HepG2 (cell line): Measurements from ENCODE around the gene UBR4. TPM values are rescaled to one million over a fixed set of nuclear protein-coding genes. Genes with fewer than 3 reads are reported as not detected.

Experiments
- ARID4A ChIP-seq: sonication (generic); formaldehyde crosslinking; IDR thresholded peaks from 2 replicates; pipeline ENCODE4 v1.5.0; 2020; ENCODE audit warnings: mild to moderate bottlenecking, missing genetic modification reagents, borderline replicate concordance
- DPF2 ChIP-seq: sonication (generic); formaldehyde crosslinking; IDR thresholded peaks from 2 replicates; pipeline ENCODE4 v1.4.0; 2020; ENCODE audit warnings: mild to moderate bottlenecking, low read depth, missing genetic modification reagents, borderline replicate concordance
- HOXA5 ChIP-seq: sonication (generic); formaldehyde crosslinking; IDR thresholded peaks from 2 replicates; pipeline ENCODE4 v1.4.0; 2020; ENCODE audit warnings: missing genetic modification reagents
- NR2F1 ChIP-seq, 2 experiments: fragments of 450-650 bp in 1 of 2; formaldehyde crosslinking in 1 of 2; IDR thresholded peaks; 2 replicates each; pipeline versions ENCODE4 v1.5.0 to v1.6.1; 2016 to 2020; ENCODE audit warnings: mild to moderate bottlenecking in 1 of 2, missing compliant biosample characterization in 1 of 2, missing genetic modification reagents in 1 of 2, moderate library complexity in 1 of 2
- PITX1 ChIP-seq: sonication (generic); formaldehyde crosslinking; IDR thresholded peaks from 2 replicates; pipeline ENCODE4 v1.5.1; 2020; ENCODE audit warnings: mild to moderate bottlenecking, missing genetic modification reagents
- SALL1 ChIP-seq: sonication (generic); formaldehyde crosslinking; IDR thresholded peaks from 2 replicates; pipeline ENCODE4 v1.8.0; 2022; ENCODE audit warnings: mild to moderate bottlenecking, missing genetic modification reagents
- ZBTB25 ChIP-seq: IDR thresholded peaks from 2 replicates; pipeline ENCODE4 v1.6.1; 2018; ENCODE audit warnings: missing genetic modification reagents
- ZNF772 ChIP-seq: sonication (generic); formaldehyde crosslinking; IDR thresholded peaks from 2 replicates; pipeline ENCODE4 v1.5.0; 2020; ENCODE audit warnings: mild to moderate bottlenecking, missing genetic modification reagents
- polyA plus RNA-seq, 8 experiments: library from polyadenylated mRNA; depleted of rRNA in 3 of 8; stranded (reverse) in 7 of 8; unstranded in 1 of 8; fragments of >200 nt; fragmentation: Illumina TruSeq in 4 of 8; extraction: Trizol in 4 of 8; gene quantifications; 2 replicates each; pipeline versions ENCODE4 v1.2.1 to v1.2.3, GENCODE V29; 2011 to 2016; ENCODE audit warnings: low read depth in 4 of 8, missing spikeins in 1 of 8, mixed read lengths in 1 of 8; ENCODE audit not compliant: insufficient read depth in 1 of 8
- total RNA-seq, 5 experiments: library from RNA; depleted of rRNA; stranded (reverse); fragments of >200 nt; fragmentation: Illumina TruSeq; extraction: Trizol; gene quantifications; 2 replicates each; pipeline ENCODE4 v1.2.3, GENCODE V29; 2016; ENCODE audit warnings: low read depth in 1 of 5
- TF ChIP-seq, protein P1 (sequence below): sonication (generic); formaldehyde crosslinking; IDR thresholded peaks from 2 replicates; pipeline ENCODE4 v1.9.0; 2022; ENCODE audit warnings: low read depth, missing genetic modification reagents

Gene UBR4
- total and polyA plus RNA-seq, 2 of the 13 experiments (the other 11 are each of a cell fraction or from before 2014, with no cell fraction given): 59.1 to 106 TPM

GRCh38 chr1:19070197-19070651, 139.8 kb downstream of the UBR4 start (continued):
- TF ChIP-seq SALL1 (CRISPR knock-in tag) (0 out of 2 replicates have a peak, but pooled peaks have one; percentile 7), DPF2 (CRISPR knock-in tag) (no peak), HOXA5 (CRISPR knock-in tag) (no peak), ZNF772 (CRISPR knock-in tag) (no peak), NR2F1 (CRISPR knock-in tag; IDR thresholded peaks at IDR 0.05) (0 out of 4 replicates have a peak, but pooled peaks of 1 of the 2 experiments have one; percentile 11), PITX1 (no peak), ARID4A (CRISPR knock-in tag) (no peak), ZBTB25 (CRISPR knock-in tag) (no peak)
- TF ChIP-seq, protein P1, sequence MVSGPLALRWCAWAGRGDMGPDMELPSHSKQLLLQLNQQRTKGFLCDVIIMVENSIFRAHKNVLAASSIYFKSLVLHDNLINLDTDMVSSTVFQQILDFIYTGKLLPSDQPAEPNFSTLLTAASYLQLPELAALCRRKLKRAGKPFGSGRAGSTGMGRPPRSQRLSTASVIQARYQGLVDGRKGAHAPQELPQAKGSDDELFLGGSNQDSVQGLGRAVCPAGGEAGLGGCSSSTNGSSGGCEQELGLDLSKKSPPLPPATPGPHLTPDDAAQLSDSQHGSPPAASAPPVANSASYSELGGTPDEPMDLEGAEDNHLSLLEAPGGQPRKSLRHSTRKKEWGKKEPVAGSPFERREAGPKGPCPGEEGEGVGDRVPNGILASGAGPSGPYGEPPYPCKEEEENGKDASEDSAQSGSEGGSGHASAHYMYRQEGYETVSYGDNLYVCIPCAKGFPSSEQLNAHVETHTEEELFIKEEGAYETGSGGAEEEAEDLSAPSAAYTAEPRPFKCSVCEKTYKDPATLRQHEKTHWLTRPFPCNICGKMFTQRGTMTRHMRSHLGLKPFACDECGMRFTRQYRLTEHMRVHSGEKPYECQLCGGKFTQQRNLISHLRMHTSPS (CRISPR knock-in tag): no peak
